CD4-positive, alpha-beta T cell treated with Interleukin-6 for 4 hours (primary cell): ENCODE measurements around the gene CBX4.
"Not testable (repeated sequence)": the region's sequence is repeated elsewhere in the genome, so short reads cannot be mapped to it uniquely, and the experiment has no call there.

Source experiments
- DNase-seq: peaks from one replicate; pipeline ENCODE4 v3.0.0-alpha.2; 2020; ENCODE audit warnings: mixed read lengths

CBX4 gene

DNA sequence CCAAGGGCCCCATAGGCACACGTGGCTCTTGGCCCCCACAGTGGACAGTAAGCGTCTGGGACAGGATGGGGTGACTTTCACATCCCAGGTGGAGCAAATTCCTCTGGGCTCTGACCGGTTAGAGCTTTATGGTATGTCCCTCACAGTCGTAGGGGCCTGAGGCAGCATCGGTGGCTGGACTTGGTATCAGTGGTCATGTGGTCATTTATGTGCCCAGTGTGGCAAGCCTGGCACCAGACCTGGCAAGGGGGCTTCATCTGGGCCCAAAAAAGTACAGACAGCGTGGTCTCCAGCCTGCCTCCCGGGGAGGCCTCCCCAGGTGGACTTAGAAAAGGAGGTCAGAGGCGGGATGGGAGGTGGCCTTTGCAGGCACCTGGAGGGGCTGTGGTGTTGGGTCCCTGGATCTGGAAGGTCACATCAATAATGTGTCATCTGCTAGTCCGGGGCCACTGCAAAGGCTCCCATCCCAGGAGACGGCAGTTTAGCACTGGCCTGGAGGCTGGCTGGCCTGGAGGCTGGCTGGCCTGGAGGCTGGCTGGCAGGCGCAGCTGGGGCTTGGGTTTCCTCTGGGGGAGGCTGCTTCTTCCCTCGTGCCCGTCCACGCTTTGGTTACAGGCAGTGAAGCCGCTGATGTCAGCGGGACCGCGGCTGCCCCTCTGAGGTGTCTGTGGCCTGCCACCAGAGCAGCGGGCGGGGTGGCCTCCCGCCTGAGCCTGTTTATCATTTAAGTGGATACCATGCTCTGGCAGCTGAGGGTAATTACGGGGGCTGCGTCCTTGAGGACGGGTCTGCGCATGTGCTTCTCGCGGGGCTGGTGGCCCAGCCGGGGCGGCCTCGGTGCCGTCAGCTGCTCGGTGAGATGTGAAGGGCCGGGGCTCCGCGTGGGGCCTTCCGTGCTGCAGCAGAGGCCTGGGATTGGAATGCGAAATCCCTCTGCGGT is 20.7 kb upstream of the CBX4 start:
- DNase-seq, result no peak

DNA sequence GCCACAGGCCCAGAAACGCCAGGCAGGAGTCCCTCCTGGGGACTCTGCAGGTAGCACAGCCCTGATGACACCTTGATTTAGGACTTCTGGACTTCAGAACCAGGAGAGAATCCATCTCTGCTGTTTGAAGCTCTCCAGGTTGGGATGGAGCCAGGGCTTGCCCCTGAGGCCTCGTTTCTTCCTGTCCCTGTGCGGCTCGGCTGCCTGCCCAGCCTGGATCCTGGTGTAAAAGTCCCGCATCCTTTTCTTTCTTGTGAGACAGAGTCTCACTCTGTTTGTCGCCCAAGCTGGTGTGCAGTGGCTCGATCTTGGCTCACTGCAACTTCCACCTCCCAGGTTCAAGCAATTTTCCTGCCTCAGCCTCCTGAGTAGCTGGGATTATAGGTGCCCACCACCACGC is 17.9 kb upstream of the CBX4 start:
- no peak for DNase-seq

DNA sequence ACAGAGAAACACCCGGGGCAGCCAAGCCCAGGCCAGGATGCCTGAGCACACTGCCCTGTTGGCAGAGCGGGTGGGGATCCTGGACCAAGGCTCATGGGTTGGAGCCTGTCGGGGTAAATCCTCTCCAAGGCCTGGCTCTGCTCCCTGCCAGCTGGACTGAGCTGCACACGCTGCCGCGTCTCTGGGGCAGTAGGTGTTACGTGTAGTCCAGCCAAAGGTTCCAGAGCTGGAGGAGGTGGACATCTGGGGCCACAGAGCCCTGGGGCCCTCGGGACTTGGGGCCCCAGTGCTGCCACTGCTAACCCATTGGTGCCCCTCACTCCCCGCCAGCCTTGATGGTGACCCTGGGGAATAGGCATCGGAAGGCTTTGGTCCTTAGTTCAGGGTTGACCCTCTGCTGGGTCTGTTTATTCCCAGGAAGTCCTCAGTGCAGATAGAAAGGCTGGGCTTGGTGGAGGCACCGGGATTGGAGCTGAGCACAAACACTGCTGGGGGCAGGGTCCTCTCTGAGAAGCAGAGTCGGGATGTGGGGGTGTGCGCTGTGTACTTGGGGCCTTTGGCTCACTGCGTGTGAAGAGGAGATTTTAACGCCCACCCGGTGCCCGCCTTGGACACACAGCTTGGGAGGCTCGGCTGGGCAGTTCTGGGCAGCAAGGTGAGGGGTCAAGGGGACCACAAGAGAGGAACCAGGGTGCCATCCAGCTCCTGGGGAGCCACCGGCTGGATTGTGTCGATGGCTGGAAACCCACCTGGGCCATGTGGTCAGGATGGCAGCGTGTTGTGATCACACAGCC is 16.3 kb upstream of the CBX4 start:
- no peak for DNase-seq

DNA sequence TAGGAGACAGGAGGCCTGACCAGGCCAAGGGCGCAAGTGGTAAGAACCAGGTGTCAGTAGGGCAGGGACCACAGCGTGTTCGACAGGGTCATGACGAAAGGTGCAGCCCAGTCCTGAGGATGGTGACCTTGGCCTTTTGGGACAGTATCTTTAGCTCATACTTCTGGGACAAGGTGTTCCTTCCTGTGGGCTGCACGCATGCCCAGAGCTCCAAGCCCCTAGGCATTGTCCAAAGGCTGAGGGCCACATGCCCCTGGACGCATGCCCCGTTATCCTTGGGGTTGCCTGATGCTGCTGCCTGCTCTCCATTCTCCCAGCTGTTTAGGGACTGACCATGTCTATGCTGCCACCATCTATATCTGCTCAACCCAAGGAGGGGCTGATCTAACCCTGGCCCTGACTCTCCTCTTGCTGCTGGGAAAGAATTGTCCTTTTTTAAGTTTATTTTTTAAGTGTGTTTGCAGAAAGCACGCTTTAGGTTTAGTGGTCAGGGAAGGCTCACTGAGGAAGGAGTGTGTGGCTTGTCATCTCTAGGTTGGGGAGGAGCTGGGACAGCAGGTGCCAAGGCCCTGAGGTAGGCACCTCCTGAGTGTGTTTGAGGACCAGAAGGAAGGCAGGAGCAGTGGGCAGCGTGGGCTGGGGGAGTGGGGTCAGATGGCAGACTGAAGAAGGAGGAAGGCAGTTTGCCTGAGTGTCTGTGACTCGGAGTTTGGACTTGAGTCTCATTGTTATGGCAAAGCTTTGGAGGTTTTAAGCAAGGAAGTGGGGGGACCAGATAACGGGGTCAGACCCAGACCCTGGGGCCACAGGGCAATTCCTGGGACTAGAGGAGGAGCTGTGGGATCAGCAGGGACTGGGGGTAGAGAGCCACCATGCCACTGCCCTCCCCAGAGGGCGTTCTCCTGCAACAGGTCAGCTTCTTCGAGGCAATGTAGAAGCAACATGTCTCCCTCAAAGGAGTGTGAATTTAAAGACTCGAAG is 15.1 kb upstream of the CBX4 start:
- no peak for DNase-seq

DNA sequence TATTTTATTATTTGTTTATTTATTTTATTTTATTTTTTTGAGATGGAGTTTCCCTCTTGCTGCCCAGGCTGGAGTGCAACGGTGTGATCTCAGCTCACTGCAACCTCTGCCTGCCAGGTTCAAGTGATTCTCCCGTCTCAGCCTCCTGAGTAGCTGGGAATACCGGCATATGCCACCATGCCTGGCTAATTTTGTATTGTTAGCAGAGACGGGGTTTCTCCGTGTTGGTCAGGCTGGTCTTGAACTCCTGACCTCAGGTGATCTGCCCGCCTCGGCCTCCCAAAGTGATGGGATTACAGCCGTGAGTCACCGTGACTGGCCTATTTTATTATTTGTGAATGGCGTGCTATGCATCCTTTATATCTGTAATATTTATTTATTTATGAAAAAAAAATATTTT is 13.9 kb upstream of the CBX4 start:
- not testable (repeated sequence) for DNase-seq

DNA sequence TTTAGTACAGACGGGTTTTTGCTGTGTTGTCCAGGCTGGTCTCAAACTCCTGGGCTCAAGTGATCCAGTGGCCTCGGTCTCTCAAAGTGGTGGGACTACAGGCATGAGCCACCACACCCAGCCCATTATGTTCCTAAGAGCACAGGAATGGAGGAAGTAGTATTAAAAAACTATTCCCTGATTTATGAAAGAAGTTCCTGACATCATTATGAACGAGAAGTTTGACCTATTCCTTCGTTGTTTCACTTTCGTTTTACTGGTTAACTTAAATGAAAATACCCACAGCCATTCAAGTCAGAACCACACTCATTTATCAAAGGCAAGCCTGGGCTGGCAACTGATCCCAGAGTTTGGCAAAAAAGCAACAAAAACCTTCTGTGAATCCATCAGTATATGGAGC is 13.5 kb upstream of the CBX4 start:
- no peak for DNase-seq

DNA sequence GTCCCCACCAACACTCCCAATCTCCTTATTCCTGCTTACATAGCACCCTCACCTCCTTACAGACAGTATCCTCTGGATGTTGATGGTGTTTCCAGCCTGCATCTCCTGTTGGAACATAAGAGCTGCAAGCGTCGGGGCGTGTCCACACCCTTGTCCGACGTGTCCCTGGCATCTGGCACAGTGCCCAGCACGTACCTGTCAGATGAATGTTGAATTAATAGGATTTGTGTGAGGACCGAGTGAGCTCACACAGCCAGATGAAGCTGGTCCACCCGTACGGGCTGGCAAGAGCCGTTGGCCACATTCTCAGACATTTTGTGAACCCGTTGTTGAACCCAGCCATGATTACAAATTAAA is 12.2 kb upstream of the CBX4 start:
- DNase-seq, result no peak

DNA sequence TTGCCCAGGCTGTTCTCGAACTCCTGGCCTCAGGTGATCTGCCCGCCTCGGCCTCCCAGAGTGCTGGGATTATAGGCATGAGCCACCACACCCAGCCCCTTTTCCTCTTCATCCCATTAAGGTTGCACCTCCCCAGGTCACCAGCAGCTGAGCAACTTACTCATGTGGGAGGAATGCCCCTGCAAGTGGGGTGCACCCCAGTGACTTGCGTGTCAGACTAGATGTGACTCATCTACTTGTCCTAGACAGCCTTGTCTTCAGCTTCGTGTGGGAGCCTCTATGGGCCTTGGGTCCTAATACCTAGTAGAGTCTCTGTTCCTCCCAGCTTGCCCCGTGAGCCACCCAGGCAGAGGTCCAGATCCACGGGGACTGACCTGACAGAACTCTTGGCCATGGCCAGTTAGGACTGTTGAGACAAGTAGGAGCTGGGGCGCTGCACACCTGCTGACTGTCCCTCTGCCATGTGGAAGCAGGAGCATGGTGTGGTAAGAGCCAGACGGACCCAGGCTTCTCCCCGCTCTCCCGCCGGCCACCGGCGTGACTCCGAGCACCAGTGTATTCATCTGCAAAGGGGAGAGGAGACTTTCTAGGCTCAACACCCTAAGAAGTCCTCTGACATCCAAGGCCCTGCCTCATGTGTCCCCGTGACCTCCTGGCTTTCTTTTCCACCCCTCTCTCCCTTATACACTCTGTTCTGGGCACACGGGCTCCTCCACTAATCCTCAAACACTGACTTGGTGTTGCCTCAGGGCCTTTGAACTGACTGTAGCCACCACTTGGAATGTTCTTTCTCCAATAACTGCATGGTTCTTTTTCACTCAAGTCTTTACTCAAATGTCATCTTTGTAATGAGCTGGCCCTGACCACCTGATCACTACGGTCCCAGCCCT is 11.6 kb upstream of the CBX4 start:
- DNase-seq, result no peak

DNA sequence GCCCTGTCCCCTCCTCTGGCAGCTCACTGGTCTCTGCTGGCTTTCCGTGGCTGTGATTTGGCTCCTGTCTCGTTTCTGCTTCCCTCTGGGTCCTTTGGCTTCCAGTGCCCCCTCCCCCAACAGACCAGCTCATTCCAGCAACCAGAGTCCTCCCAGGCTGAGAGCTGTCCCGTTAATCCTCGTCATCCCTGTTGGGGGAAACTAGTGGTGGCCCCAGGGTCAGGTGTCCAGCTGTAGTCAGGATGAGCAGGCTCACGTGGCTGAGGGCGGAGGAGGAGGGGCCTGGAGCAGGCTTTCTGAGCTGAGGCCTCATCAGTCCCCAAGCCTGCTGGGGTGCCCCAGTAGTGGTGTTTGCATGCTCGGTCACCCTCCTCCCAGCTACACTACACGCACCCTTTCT is 10.7 kb upstream of the CBX4 start:
- no peak for DNase-seq

DNA sequence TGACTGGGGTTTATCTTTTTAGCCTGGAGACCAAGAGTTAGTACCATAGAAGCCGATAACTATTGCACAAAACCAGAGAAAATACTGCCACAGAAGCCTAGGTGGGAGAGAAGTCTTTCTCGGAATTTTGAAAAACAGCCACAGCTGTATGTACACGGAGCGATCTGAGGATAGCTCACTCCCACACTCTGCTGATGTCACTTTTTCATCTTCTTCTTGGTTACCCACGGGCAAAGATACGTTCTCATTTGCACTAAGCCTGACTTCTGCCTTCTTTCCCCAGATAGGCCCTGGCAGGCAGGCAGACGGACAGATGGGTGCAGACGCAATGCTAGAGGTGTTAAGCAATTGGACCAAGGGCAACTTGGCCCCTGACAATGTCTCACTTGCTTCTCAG is 9.1 kb upstream of the CBX4 start:
- no peak for DNase-seq

DNA sequence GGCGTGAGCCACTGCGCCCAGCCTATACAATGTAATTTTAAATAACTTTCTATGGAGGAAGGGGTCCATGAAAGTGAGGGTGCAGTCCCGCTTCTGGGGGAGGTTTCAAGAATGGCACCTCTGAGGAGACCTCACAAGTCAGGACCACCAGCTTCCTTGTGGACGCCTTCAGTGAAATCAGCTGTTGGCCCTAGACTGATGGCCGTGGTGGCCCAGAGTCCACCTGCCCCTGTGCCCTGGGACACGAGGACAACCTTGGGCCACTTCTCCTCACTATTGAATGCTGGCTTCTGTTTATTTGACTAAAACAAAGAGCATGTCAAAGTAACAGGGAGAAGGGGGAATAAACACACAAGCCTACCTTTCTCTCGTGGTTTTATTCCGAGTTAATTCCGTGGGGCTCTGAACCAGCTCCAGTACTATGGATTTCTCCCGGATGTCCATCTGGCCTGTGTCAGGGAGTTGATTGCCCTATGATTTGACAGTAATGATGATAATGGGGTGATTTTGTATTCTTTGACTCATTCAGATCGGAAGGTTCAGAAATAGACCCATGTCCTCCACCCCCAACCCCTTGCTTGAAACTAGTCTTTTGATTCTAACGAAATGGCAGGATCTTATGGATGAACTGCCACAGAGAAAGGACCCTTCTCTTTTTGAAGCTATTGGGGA is 8.6 kb upstream of the CBX4 start:
- no peak for DNase-seq

DNA sequence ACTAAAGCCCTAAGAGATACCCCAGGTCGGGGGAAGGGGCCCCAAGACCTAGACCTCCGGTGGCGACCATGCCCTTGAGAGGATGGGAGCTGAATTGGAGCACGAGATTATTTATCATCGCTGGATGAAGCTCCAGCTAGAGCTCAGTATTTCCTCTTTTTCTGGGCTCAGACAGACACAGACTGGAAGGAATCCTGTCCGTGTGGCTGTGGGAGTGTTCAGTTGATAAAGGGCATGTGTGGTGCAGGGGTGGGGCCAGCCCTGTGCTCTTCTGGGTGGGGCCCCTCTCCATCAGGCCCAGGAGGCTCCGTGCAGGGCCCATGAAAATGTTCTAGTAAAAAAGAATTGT is 6.3 kb upstream of the CBX4 start:
- no peak for DNase-seq

DNA sequence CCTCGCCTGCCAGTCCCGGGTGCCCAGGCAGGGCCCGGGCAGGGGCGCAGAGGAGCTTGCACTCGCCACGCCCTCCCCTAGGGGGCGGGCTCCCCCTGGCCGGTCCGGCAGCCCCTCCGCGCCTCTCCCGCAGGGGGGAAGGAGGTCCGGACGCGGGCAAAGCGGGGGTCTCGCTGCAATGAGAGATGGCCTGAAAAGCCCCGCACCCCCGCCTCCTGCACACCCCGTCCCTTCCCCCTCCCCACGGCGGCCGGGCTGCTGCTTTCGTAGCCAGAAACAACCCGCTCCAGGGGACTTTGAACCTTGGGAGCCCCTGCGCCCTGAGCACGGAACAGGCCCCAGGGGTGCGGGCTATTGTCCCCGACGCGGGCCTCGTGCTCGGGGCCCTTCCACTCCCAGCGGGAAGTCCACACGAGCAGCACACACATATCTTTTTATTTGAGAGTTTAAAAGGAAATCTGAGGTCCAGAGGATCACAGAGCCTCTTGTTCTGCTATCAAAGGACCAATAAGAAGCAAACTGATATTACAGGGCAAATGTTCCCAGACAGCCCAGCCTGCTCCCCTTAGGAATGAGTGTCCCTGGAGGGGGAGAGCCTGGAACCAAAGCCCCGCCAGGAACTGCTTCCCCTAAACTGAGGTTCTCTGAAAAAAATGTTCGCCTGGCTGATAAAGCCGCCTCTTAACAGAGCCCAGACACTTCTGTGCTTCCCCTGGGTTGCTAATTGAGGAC is 5.8 kb upstream of the CBX4 start:
- peak; percentile 67 for DNase-seq

DNA sequence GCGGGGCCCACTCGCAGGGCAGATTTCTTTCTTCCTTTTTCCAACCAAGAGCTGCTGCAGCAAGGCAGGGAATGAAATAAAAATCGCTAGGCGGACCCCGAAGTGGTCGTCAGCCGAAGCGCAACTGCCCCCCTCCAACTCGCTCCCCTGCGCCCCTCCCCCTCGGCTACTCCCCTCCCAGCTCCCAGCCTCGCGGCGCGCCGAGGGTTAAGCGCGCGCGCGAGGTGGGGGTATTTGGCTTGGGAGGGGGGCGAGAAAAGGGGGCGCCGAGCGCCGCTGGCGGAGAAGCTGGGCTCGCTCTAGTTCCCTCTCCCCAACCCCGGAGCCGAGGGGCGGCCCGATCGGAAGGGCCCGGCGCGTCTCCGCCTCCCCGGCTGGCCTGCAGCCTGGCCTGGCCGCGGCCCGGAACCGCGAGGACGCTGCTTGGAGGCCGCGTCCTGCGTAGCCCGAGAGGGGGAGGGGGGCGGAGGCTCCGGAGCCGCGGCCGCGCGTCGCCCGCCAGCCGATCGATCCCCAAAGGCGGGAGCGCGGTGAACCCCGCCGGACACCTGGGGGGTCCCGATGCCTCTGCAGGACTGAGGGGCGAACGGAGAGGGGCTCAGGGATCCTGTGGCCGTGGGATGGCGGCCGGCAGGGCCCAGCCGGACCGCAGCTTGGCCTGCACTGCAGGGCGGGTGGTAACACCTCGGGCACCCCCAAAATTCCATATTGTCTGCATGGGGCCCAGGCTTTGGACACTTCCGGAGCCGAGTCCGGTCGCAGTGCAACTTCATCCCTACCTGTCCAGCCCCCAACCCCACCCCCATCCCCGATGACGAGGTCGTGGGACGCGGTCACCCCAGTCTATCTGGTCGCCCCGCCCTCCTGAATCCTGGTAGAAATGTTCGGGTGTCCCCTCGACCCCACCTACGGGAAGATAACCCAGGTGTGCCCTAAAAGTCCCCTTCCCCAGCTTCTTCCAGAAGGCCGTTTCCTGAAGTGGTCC is 4.9 kb upstream of the CBX4 start:
- no peak for DNase-seq

DNA sequence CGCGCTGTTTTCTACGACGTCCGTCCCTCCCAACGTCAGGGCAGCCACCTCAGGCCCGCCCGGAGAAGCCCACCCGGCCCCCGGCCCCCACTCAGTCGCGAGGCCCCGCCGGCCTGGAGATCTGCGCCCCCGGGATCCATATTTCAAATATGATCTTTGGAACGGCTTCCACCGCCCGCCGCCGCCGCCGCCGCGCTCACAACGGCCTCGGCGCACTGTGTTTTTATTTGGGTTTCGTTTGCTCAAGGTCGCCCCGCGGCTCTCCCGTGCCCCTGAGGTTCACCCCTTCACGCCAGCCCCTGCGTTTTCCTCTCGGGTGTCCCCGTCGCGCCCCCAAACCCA is 4.2 kb upstream of the CBX4 start:
- peak; percentile 25 for DNase-seq

DNA sequence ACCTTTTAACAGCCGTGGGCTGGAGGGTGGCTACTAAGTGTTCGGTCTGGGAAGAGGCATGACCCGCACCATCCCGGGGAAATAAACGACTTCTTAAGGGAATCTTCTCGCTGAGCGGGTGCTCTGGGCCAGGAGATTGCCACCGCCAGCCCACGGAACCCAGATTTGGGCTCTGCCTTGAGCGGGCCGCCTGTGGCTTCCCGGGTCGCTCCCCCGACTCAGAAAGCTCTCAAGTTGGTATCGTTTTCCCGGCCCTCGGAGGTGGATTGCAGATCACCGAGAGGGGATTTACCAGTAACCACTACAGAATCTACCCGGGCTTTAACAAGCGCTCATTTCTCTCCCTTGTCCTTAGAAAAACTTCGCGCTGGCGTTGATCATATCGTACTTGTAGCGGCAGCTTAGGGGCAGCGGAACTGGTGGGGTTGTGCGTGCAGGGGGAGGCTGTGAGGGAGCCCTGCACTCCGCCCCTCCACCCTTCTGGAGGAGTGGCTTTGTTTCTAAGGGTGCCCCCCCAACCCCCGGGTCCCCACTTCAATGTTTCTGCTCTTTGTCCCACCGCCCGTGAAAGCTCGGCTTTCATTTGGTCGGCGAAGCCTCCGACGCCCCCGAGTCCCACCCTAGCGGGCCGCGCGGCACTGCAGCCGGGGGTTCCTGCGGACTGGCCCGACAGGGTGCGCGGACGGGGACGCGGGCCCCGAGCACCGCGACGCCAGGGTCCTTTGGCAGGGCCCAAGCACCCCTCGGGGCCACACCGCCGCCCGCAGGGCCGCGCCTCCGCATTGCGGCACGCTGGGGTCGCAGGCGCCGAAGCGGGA is 3.6 kb upstream of the CBX4 start:
- DNase-seq, result peak; percentile 36

DNA sequence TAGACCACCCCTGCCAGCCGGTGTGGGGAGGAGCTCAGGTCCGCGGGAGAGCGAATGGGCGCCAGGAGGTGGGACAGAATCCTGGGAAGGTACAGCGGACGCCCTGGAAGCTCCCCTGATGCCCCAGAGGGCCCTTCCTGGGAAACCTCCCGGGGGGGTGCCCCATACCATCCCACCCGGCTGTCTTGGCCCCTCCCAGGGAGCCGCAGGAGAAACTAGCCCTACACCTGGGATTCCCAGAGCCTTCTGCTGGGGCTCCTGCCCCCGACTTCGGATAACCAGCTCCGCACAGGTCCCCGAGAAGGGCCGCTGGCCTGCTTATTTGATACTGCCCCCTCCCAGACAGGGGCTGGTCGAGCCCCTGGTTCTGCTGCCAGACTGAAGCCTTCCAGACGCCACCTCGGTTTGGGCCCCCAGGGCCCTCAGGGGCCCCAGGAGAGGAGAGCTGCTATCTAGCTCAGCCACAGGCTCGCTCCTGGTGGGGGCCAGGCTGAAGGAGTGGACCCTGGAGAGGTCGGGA is 3.0 kb upstream of the CBX4 start:
- DNase-seq, result no peak

DNA sequence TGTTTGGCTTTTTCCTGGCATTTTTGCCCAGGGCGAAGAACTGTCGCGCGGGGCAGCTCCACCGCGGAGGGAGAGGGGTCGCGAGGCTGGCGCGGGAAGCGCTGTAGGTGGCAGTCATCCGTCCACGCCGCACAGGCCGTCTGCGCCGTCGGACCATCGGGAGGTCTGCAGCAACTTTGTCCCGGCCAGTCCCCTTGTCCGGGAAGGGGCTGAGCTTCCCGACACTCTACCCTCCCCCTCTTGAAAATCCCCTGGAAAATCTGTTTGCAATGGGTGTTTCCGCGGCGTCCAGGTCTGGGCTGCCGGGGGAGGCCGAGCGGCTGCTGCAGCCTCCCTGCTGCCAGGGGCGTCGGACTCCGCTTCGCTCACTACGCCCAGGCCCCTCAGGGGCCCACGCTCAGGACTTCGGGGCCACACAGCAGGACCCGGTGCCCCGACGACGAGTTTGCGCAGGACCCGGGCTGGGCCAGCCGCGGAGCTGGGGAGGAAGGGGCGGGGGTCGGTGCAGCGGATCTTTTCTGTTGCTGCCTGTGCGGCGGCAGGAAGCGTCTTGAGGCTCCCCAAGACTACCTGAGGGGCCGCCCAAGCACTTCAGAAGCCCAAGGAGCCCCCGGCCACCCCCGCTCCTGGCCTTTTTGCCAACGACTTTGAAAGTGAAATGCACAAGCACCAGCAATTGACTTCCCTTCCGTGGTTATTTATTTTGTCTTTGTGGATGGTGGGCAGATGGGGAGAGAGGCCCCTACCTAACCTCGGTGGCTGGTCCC is 2.3 kb upstream of the CBX4 start:
- peak; percentile 48 for DNase-seq
